H9 (cell line): ENCODE data around the gene ANAPC16. TPM values are rescaled to one million over a fixed set of nuclear protein-coding genes. Genes with fewer than 3 reads are reported as not detected.

ENCODE experiments used
- DNase-seq: peaks from one replicate; pipeline ENCODE4 v3.0.0-alpha.2; 2017
- H2AFZ ChIP-seq: one replicate; pipeline ENCODE4 v1.6.1; 2013; ENCODE audit warnings: mild to moderate bottlenecking, low read length, control low read depth, moderate library complexity
- H2AK5ac ChIP-seq: 2 replicates; pipeline ENCODE4 v1.6.1; 2013; ENCODE audit warnings: low read length, control low read depth, mixed read lengths; ENCODE audit not compliant: insufficient read length
- H2BK120ac ChIP-seq: one replicate; pipeline ENCODE4 v1.6.1; 2013; ENCODE audit warnings: low read depth, mild to moderate bottlenecking, low read length, control low read depth, inconsistent platforms; ENCODE audit not compliant: poor library complexity, severe bottlenecking
- H2BK12ac ChIP-seq: 2 replicates; pipeline ENCODE4 v1.6.1; 2013; ENCODE audit warnings: low read length, control low read depth, mixed read lengths, low read depth; ENCODE audit not compliant: insufficient read length
- H2BK15ac ChIP-seq: 2 replicates; pipeline ENCODE4 v1.6.1; 2013; ENCODE audit warnings: low read depth, low read length, control low read depth
- H2BK20ac ChIP-seq: one replicate; pipeline ENCODE4 v1.6.1; 2013; ENCODE audit warnings: low read depth, mild to moderate bottlenecking, low read length, control low read depth, inconsistent platforms; ENCODE audit not compliant: poor library complexity, severe bottlenecking
- H2BK5ac ChIP-seq: 2 replicates; pipeline ENCODE4 v1.6.1; 2013; ENCODE audit warnings: low read length, control low read depth, mixed read lengths; ENCODE audit not compliant: insufficient read length
- H3K14ac ChIP-seq: 2 replicates; pipeline ENCODE4 v1.6.1; 2013; ENCODE audit warnings: low read length, control low read depth; ENCODE audit not compliant: insufficient read depth
- H3K18ac ChIP-seq: 2 replicates; pipeline ENCODE4 v1.6.1; 2013; ENCODE audit warnings: low read depth, mild to moderate bottlenecking, mixed read lengths, low read length, control low read depth; ENCODE audit not compliant: insufficient read length
- H3K23ac ChIP-seq: 2 replicates; pipeline ENCODE4 v1.6.1; 2013; ENCODE audit warnings: low read length, control low read depth, mixed read lengths, low read depth; ENCODE audit not compliant: insufficient read length
- H3K23me2 ChIP-seq: 2 replicates; pipeline ENCODE4 v1.6.1; 2013; ENCODE audit warnings: low read depth, mild to moderate bottlenecking, mixed read lengths, low read length, control low read depth; ENCODE audit not compliant: insufficient read length, poor library complexity, severe bottlenecking
- H3K27ac ChIP-seq: 2 replicates; pipeline ENCODE4 v1.5.1; 2013; ENCODE audit warnings: low read length, control low read depth, mixed read lengths, low read depth; ENCODE audit not compliant: insufficient read length
- H3K27me3 ChIP-seq: 2 replicates; pipeline ENCODE4 v1.6.1; 2013; ENCODE audit warnings: low read length, control low read depth, inconsistent platforms; ENCODE audit not compliant: insufficient read depth
- H3K4ac ChIP-seq: 2 replicates; pipeline ENCODE4 v1.6.1; 2013; ENCODE audit warnings: low read depth, mild to moderate bottlenecking, control low read depth, inconsistent platforms, low read length, moderate library complexity
- H3K4me1 ChIP-seq: 2 replicates; pipeline ENCODE4 v1.6.1; 2013; ENCODE audit warnings: low read length, control low read depth, inconsistent platforms; ENCODE audit not compliant: insufficient read depth
- H3K4me2 ChIP-seq: 2 replicates; pipeline ENCODE4 v1.6.1; 2013; ENCODE audit warnings: low read length, control low read depth, mixed read lengths; ENCODE audit not compliant: insufficient read length, insufficient read depth
- H3K56ac ChIP-seq: 2 replicates; pipeline ENCODE4 v1.6.1; 2013; ENCODE audit warnings: low read depth, mild to moderate bottlenecking, mixed read lengths, low read length, control low read depth; ENCODE audit not compliant: insufficient read length
- H3K79me1 ChIP-seq: 2 replicates; pipeline ENCODE4 v1.6.1; 2013; ENCODE audit warnings: low read depth, mild to moderate bottlenecking, moderate library complexity, low read length, control low read depth, inconsistent platforms; ENCODE audit not compliant: insufficient read depth, poor library complexity, severe bottlenecking
- H3K79me2 ChIP-seq: 2 replicates; pipeline ENCODE4 v1.6.1; 2013; ENCODE audit warnings: low read length, control low read depth, inconsistent platforms; ENCODE audit not compliant: insufficient read depth
- H3K9ac ChIP-seq: 2 replicates; pipeline ENCODE4 v1.6.1; 2013; ENCODE audit warnings: low read length, control low read depth, mixed read lengths; ENCODE audit not compliant: insufficient read length; ENCODE audit errors: extremely low read depth
- H3K9me3 ChIP-seq: one replicate; pipeline ENCODE4 v1.6.1; 2013; ENCODE audit warnings: low read depth, low read length, inconsistent platforms; ENCODE audit not compliant: control insufficient read depth
- H3T11ph ChIP-seq: one replicate; pipeline ENCODE4 v1.6.1; 2013; ENCODE audit warnings: mild to moderate bottlenecking, low read length, control low read depth, inconsistent platforms
- H4K20me1 ChIP-seq: one replicate; pipeline ENCODE4 v1.6.1; 2013; ENCODE audit not compliant: control insufficient read depth, insufficient read length, insufficient read depth
- H4K5ac ChIP-seq: 2 replicates; pipeline ENCODE4 v1.6.1; 2013; ENCODE audit warnings: low read depth, mild to moderate bottlenecking, mixed read lengths, low read length, control low read depth; ENCODE audit not compliant: insufficient read length
- H4K8ac ChIP-seq: replicated peaks from 2 replicates; pipeline ENCODE4 v1.6.1; 2013; ENCODE audit warnings: low read length, control low read depth, mixed read lengths, low read depth; ENCODE audit not compliant: insufficient read length
- H4K91ac ChIP-seq: 2 replicates; pipeline ENCODE4 v1.6.1; 2013; ENCODE audit warnings: low read depth, mild to moderate bottlenecking, moderate library complexity, mixed read lengths, low read length, control low read depth; ENCODE audit not compliant: insufficient read length
- H3K27ac Mint-ChIP-seq, 3 experiments: 2 replicates in 2 of 3; 3 replicates in 1 of 3; pipeline ENCODE4 v1.8.0; 2020 to 2021; ENCODE audit warnings: mixed read lengths in 3 of 3, mild to moderate bottlenecking in 1 of 3, moderate library complexity in 1 of 3
- H3K27me3 Mint-ChIP-seq: 2 replicates; pipeline ENCODE4 v1.8.0; 2021; ENCODE audit warnings: low read depth, mild to moderate bottlenecking, moderate library complexity, mixed read lengths
- H3K36me3 Mint-ChIP-seq, 3 experiments: 2 replicates in 2 of 3; 3 replicates in 1 of 3; pipeline ENCODE4 v1.8.0; 2020 to 2021; ENCODE audit warnings: low read depth in 3 of 3, mixed read lengths in 3 of 3; ENCODE audit not compliant: insufficient read depth in 1 of 3
- H3K4me1 Mint-ChIP-seq, 2 experiments: 2 replicates each; pipeline ENCODE4 v1.8.0; 2020; ENCODE audit warnings: mixed read lengths in 2 of 2
- H3K4me3 Mint-ChIP-seq, 2 experiments: 2 replicates in 1 of 2; 3 replicates in 1 of 2; pipeline ENCODE4 v1.8.0; 2020 to 2021; ENCODE audit warnings: mild to moderate bottlenecking in 2 of 2, mixed read lengths in 2 of 2, moderate library complexity in 1 of 2
- H3K9me3 Mint-ChIP-seq, 2 experiments: 2 replicates in 1 of 2; 3 replicates in 1 of 2; pipeline ENCODE4 v1.8.0; 2020; ENCODE audit warnings: mild to moderate bottlenecking in 2 of 2, mixed read lengths in 2 of 2, moderate library complexity in 1 of 2
- WGBS: extraction: QIAGEN DNeasy Blood & Tissue Kit; methylation state at CpG from one replicate; pipeline ENCODE4 v1.1.7; 2013; ENCODE audit warnings: missing lambda C conversion rate, low lambda C conversion rate, mixed read lengths; ENCODE audit not compliant: insufficient read length; ENCODE audit errors: extremely low coverage; 5-methylcytosine and 5-hydroxymethylcytosine counted together
- total RNA-seq: library from RNA; stranded (reverse); gene quantifications from 2 replicates; pipeline ENCODE4 v1.2.1, GENCODE V29; 2021
- TF ChIP-seq, protein P1 (sequence below): fragments of 200-600 bp; sonication (generic); conservative IDR thresholded peaks from 3 replicates; pipeline ENCODE4 v1.8.0; 2021; ENCODE audit warnings: antibody characterized with exemption, mild to moderate bottlenecking

The ANAPC16 gene
- total RNA-seq, 1 experiment from 2014 or later, result 66.6 TPM

- Histone ChIP-seq H4K91ac (no peak overlapping the region), H2AK5ac (no peak overlapping the region), H3K23ac (no peak overlapping the region), H3K27me3 (no peaks in the 10 kb centered on the region), H3K4me2 (no peak overlapping the region), H2BK15ac (no peak overlapping the region), H3K4ac (no peak overlapping the region), H2BK5ac (no peak overlapping the region), H3K9me3 (no peaks in the 10 kb centered on the region), H3K18ac (no peak overlapping the region), H3K9ac (no peak overlapping the region), H2BK12ac (no peak overlapping the region), H4K20me1 (no peaks in the 10 kb centered on the region), H3K27ac (no peak overlapping the region), H2BK20ac (no peak overlapping the region), H3K79me2 (no peaks in the 10 kb centered on the region), H3K23me2 (no peaks in the 10 kb centered on the region), H3K14ac (no peak overlapping the region), H2AFZ (no peak overlapping the region), H3T11ph (no peak overlapping the region), H3K4me1 (no peaks in the 10 kb centered on the region), H4K5ac (no peak overlapping the region), H4K8ac (no peak overlapping the region), H3K56ac (no peak overlapping the region), H3K79me1 (no peaks in the 10 kb centered on the region), H2BK120ac (no peak overlapping the region)
- no peak for DNase-seq
- no CpG with 5 or more reads among the region's 1 CpG for WGBS
- no peaks in the 10 kb centered on the region for H3K27me3 Mint-ChIP-seq
- H3K9me3 Mint-ChIP-seq, result no peaks in the 10 kb centered on the region
- TF ChIP-seq, protein P1, sequence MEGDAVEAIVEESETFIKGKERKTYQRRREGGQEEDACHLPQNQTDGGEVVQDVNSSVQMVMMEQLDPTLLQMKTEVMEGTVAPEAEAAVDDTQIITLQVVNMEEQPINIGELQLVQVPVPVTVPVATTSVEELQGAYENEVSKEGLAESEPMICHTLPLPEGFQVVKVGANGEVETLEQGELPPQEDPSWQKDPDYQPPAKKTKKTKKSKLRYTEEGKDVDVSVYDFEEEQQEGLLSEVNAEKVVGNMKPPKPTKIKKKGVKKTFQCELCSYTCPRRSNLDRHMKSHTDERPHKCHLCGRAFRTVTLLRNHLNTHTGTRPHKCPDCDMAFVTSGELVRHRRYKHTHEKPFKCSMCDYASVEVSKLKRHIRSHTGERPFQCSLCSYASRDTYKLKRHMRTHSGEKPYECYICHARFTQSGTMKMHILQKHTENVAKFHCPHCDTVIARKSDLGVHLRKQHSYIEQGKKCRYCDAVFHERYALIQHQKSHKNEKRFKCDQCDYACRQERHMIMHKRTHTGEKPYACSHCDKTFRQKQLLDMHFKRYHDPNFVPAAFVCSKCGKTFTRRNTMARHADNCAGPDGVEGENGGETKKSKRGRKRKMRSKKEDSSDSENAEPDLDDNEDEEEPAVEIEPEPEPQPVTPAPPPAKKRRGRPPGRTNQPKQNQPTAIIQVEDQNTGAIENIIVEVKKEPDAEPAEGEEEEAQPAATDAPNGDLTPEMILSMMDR, result no peak
- peaks cover 3 to 44% (median 28%) of the 10 kb centered on the region in 3 experiments; a peak in 6 of 7 replicates for H3K36me3 Mint-ChIP-seq
- no peaks in the 10 kb centered on the region for H3K4me1 Mint-ChIP-seq
- no peak overlapping the region for H3K27ac Mint-ChIP-seq
- no peak overlapping the region for H3K4me3 Mint-ChIP-seq
Observed at GRCh38 chr10:72204724-72205123, 11.1 kb upstream of the ANAPC16 start.
